Smooth muscle cell (in vitro differentiated cells): ENCODE measurements around the gene ZNF808. TPM values are rescaled to one million over a fixed set of nuclear protein-coding genes. Genes with fewer than 3 reads are reported as not detected.

ENCODE experiments used
- DNase-seq: peaks from one replicate; lab custom pipeline; 2025; ENCODE audit not compliant: unreplicated experiment; lab: John Stamatoyannopoulos, UW
- H2AFZ ChIP-seq: fragments of 200-600 bp; sonication (generic); 2 replicates; pipeline ENCODE4 v1.6.0; 2016; ENCODE audit warnings: antibody characterized with exemption, low read depth, mild to moderate bottlenecking
- H3F3A ChIP-seq: fragments of 200-600 bp; sonication (generic); 2 replicates; pipeline ENCODE4 v1.6.0; 2017; ENCODE audit warnings: antibody characterized with exemption, low read depth
- H3K27ac ChIP-seq: fragments of 200-600 bp; sonication (generic); 2 replicates; pipeline ENCODE4 v1.5.1; 2016; ENCODE audit warnings: low read depth, mild to moderate bottlenecking
- H3K27me3 ChIP-seq: fragments of 200-600 bp; sonication (generic); 2 replicates; pipeline ENCODE4 v1.6.1; 2016; ENCODE audit warnings: low read depth, mild to moderate bottlenecking
- H3K36me3 ChIP-seq: fragments of 200-600 bp; sonication (generic); 2 replicates; pipeline ENCODE4 v1.5.1; 2016; ENCODE audit warnings: low read depth
- H3K4me1 ChIP-seq: fragments of 200-600 bp; sonication (generic); 2 replicates; pipeline ENCODE4 v1.5.1; 2016; ENCODE audit warnings: low read depth
- H3K4me2 ChIP-seq: fragments of 200-600 bp; sonication (generic); 2 replicates; pipeline ENCODE4 v1.6.0; 2016; ENCODE audit warnings: mild to moderate bottlenecking
- H3K4me3 ChIP-seq: fragments of 200-600 bp; sonication (generic); 2 replicates; pipeline ENCODE4 v1.5.1; 2016; ENCODE audit warnings: mild to moderate bottlenecking
- H3K79me2 ChIP-seq: fragments of 200-600 bp; sonication (generic); 2 replicates; pipeline ENCODE4 v1.6.0; 2016; ENCODE audit warnings: low read depth, mild to moderate bottlenecking
- H3K9ac ChIP-seq: fragments of 200-600 bp; sonication (generic); 2 replicates; pipeline ENCODE4 v1.6.0; 2016; ENCODE audit warnings: low read depth
- H3K9me3 ChIP-seq: fragments of 200-600 bp; sonication (generic); replicated peaks from 2 replicates; pipeline ENCODE4 v1.5.1; 2016; ENCODE audit warnings: low read depth
- H4K20me1 ChIP-seq: fragments of 200-600 bp; sonication (generic); 2 replicates; pipeline ENCODE4 v1.6.0; 2016; ENCODE audit warnings: low read depth
- WGBS: methylation state at CpG from one replicate; pipeline ENCODE4 v1.1.7; 2016; ENCODE audit warnings: low lambda C conversion rate; 5-methylcytosine and 5-hydroxymethylcytosine counted together
- polyA plus RNA-seq: library from polyadenylated mRNA; unstranded; fragments of >200 nt; fragmentation: Nextera tagmentation; extraction: Ambion mirVana; gene quantifications from 2 replicates; pipeline ENCODE4 v1.2.1, GENCODE V29; 2016
- total RNA-seq: library from RNA; depleted of rRNA; stranded (reverse); fragments of >200 nt; gene quantifications from 2 replicates; pipeline ENCODE4 v1.2.3, GENCODE V29; 2014
- TF ChIP-seq, protein P1 (sequence below): fragments of 200-600 bp; sonication (generic); IDR thresholded peaks from 2 replicates; pipeline ENCODE4 v1.5.1; 2017; ENCODE audit warnings: borderline replicate concordance, mild to moderate bottlenecking, antibody characterized with exemption; ENCODE audit not compliant: insufficient read depth, poor library complexity, severe bottlenecking

Gene ZNF808
- total and polyA plus RNA-seq, 2 experiments from 2014 or later, result 3.7 to 41.3 TPM

DNA sequence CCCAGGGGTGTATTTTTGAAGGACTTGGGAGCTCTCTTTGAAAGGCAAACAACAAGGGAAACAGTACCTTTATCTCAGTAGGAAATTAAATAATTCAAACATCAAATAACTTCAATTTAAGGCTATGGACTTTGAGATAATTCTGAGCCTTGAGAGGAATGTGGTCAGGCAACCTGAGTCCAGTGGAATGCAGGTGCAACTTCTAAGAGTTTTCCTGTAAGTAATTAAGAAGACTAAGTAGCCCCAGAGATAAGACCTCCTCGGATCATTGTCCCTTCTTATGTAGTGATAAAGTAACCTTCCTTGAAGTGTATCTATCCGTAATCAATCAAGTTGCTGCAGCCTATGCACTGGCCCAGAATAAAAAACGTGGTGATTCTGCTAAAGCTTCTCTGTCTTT lies 71.8 kb downstream of the ZNF808 start:
- no peak overlapping the region for H2AFZ ChIP-seq
- H3K79me2 ChIP-seq, result peaks cover 10% of the 10 kb centered on the region
- peaks cover 3% of the 10 kb centered on the region for H4K20me1 ChIP-seq
- H3K4me3 ChIP-seq, result no peak overlapping the region
- no peaks in the 10 kb centered on the region for H3K27me3 ChIP-seq
- peaks cover 12% of the 10 kb centered on the region for H3K4me1 ChIP-seq
- WGBS, result 70% methylated on average over 3 of the region's 3 CpGs
- peaks cover 8% of the 10 kb centered on the region for H3K36me3 ChIP-seq
- no peaks in the 10 kb centered on the region for H3K9me3 ChIP-seq
- H3K27ac ChIP-seq, result no peak overlapping the region
- no peak overlapping the region for H3K9ac ChIP-seq
- TF ChIP-seq, protein P1, sequence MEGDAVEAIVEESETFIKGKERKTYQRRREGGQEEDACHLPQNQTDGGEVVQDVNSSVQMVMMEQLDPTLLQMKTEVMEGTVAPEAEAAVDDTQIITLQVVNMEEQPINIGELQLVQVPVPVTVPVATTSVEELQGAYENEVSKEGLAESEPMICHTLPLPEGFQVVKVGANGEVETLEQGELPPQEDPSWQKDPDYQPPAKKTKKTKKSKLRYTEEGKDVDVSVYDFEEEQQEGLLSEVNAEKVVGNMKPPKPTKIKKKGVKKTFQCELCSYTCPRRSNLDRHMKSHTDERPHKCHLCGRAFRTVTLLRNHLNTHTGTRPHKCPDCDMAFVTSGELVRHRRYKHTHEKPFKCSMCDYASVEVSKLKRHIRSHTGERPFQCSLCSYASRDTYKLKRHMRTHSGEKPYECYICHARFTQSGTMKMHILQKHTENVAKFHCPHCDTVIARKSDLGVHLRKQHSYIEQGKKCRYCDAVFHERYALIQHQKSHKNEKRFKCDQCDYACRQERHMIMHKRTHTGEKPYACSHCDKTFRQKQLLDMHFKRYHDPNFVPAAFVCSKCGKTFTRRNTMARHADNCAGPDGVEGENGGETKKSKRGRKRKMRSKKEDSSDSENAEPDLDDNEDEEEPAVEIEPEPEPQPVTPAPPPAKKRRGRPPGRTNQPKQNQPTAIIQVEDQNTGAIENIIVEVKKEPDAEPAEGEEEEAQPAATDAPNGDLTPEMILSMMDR, result no peak
- peaks cover 11% of the 10 kb centered on the region for H3F3A ChIP-seq
- no peak for DNase-seq
- H3K4me2 ChIP-seq, result no peak overlapping the region

DNA sequence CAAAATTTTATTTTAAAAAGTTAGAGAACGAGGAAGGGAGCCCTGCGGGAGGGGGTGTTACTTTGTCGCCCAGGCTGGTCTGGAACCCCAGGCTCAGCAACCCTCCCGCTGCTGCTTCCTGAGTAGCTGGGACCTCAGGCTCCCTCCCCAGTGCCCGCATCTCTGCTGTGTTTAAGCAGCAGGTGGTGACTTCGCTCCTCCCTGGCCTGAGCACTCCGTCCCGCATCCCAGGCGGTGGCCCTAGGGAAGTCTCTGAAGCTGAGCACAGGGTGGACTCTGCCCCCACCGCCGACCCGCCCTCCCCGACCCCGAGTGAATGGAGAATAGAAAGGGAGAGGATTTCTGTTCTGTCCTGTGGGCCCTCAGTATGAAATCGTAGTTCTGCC lies 73.2 kb downstream of the ZNF808 start:
- Histone ChIP-seq H3F3A (peaks cover 11% of the 10 kb centered on the region), H2AFZ (no peak overlapping the region), H3K4me1 (peaks cover 12% of the 10 kb centered on the region), H3K9ac (peak overlapping the region; percentile 27), H4K20me1 (peaks cover 10% of the 10 kb centered on the region), H3K36me3 (peaks cover 8% of the 10 kb centered on the region), H3K79me2 (peaks cover 17% of the 10 kb centered on the region), H3K4me2 (peak overlapping the region; percentile 94), H3K4me3 (peak overlapping the region; percentile 74), H3K27ac (peak overlapping the region; percentile 75), H3K9me3 (no peaks in the 10 kb centered on the region), H3K27me3 (no peaks in the 10 kb centered on the region)
- WGBS, result 13% methylated on average over 15 of the region's 15 CpGs
- TF ChIP-seq, protein P1, result no peak
- DNase-seq, result no peak

DNA sequence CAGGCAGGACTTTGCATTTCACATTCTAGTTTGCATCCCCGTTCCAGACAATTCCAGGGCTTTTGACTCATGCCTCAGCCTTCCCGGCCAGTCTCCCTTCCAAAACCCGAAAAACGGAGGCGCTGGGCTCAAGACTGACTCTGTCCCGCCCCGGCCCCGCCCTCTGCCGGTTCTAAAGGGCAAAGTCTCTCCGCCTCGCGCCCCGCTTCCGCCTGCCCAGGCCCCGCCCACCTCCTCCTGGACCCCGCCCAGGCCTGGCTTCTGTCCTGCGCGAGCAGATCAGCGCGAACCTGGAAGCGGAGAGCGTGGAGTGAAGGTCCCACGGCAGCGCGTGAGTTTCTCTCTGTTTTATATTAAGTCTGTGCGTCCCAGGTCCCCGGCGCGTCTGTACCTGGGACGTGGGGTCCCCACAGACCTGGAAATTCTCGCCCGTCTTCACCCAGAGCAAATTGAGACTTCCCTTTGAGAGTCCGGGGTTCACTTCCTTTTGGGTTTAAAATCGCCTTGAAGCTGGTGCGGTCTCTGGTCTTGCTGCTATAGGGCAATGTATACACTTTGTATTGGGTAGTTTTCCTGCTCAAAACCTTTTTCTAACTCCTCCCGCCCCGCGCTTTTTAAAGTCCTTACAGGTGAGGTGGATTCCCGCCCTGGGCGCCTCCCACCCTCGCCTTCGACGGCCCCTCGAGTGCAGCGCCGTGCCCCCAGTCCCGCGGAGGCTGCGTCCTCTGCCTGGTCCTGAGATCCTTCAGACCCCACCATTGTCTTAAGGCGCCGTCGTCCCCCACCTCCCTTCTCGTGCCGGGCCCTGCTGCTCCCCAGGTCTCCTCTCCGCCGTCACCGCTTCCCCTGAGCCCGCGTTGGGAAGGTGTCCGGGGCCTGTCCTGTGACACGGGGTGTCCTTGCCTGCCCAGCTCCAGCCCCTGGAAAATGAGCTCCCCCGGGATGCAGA lies 73.8 kb downstream of the ZNF808 start:
- DNase-seq, result peak; percentile 87
- peaks cover 11% of the 10 kb centered on the region for H3F3A ChIP-seq
- H3K36me3 ChIP-seq, result peaks cover 7% of the 10 kb centered on the region
- H3K27ac ChIP-seq, result peak overlapping the region; percentile 75
- H3K4me2 ChIP-seq, result peak overlapping the region; percentile 94
- no peaks in the 10 kb centered on the region for H3K9me3 ChIP-seq
- no peaks in the 10 kb centered on the region for H3K27me3 ChIP-seq
- H3K4me1 ChIP-seq, result peaks cover 12% of the 10 kb centered on the region
- H2AFZ ChIP-seq, result no peak overlapping the region
- WGBS, result 1% methylated on average over 61 of the region's 62 CpGs
- peaks cover 10% of the 10 kb centered on the region for H4K20me1 ChIP-seq
- peak overlapping the region; percentile 54 for H3K9ac ChIP-seq
- TF ChIP-seq, protein P1, result peak; percentile 30
- H3K4me3 ChIP-seq, result peak overlapping the region; percentile 74
- H3K79me2 ChIP-seq, result peaks cover 17% of the 10 kb centered on the region
